ENCODE measurements around the gene SPOP.

DNA sequence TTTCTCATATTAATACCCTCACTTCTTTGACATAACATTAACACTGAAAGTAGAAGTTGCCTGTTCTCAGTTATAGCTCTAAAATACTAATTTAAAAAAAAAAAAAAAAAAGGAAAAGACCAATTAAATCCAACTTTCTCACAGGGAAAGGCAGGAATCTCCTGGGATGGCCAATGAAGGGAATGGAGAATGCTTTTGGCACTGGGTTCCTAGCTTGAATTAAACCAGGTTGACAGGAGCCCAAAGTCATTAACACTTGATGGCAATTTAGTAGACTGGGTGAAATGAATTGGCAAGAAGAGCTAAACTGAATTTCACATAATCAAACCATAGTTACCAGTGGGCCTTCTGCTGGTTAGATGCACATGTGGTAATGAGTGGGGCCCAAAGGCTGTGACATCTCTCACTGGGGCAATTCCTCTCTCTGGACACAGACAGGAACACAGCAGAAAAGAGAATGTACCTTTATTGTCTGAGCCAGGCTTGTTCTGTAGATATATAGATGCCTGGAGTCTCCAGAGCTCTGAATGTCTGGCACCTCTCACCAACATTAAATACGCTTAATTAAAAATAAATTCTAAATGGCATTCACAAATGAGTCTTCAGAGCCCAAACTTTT, 64.6 kb downstream of the SPOP start:
- TF ChIP-seq, protein P1, sequence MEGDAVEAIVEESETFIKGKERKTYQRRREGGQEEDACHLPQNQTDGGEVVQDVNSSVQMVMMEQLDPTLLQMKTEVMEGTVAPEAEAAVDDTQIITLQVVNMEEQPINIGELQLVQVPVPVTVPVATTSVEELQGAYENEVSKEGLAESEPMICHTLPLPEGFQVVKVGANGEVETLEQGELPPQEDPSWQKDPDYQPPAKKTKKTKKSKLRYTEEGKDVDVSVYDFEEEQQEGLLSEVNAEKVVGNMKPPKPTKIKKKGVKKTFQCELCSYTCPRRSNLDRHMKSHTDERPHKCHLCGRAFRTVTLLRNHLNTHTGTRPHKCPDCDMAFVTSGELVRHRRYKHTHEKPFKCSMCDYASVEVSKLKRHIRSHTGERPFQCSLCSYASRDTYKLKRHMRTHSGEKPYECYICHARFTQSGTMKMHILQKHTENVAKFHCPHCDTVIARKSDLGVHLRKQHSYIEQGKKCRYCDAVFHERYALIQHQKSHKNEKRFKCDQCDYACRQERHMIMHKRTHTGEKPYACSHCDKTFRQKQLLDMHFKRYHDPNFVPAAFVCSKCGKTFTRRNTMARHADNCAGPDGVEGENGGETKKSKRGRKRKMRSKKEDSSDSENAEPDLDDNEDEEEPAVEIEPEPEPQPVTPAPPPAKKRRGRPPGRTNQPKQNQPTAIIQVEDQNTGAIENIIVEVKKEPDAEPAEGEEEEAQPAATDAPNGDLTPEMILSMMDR (IDR thresholded peaks at IDR 0.05): no peak
- TF ChIP-seq REST (IDR thresholded peaks at IDR 0.05; ENCODE audit: insufficient read depth in 1 of 2, low read depth in 2 of 2, low read length in 1 of 2): no peak
